CD14-positive monocyte (primary cell): ENCODE measurements around the gene RACK1. TPM values are rescaled to one million over a fixed set of nuclear protein-coding genes. Genes with fewer than 3 reads are reported as not detected.
A peak's percentile ranks its signal among the peaks of the same experiment; 100 is the strongest.

ENCODE experiments used
- DNase-seq, 3 donors: peaks; one replicate each; pipeline ENCODE4 v3.0.0-alpha.2; 2011 to 2022
- H2AFZ ChIP-seq: 2 replicates; pipeline ENCODE4 v1.6.0; 2012; ENCODE audit warnings: mild to moderate bottlenecking, low read depth, low read length, inconsistent platforms; ENCODE audit not compliant: insufficient read depth, poor library complexity, severe bottlenecking
- H3K27ac ChIP-seq, 2 donors: 1 replicate in 1 of 2; 2 replicates in 1 of 2; pipeline ENCODE4 v1.5.1; 2012 to 2013; ENCODE audit warnings: low read length in 2 of 2, control low read depth in 1 of 2, inconsistent platforms in 1 of 2, low read depth in 1 of 2, mild to moderate bottlenecking in 1 of 2
- H3K27me3 ChIP-seq, 2 donors: one replicate each; pipeline versions ENCODE4 v1.6.0 to v1.6.1; 2011 to 2013; ENCODE audit warnings: low read length in 2 of 2; ENCODE audit not compliant: control insufficient read depth in 2 of 2, insufficient read depth in 2 of 2
- H3K36me3 ChIP-seq, 2 donors: replicated peaks in 1 of 2; 1 replicate in 1 of 2; 2 replicates in 1 of 2; pipeline versions ENCODE4 v1.5.1 to v1.6.1; 2012 to 2013; ENCODE audit warnings: low read length in 2 of 2, control low read depth in 1 of 2, inconsistent platforms in 1 of 2, mild to moderate bottlenecking in 1 of 2; ENCODE audit not compliant: insufficient read depth in 2 of 2, control insufficient read depth in 1 of 2
- H3K4me1 ChIP-seq, 2 donors: 1 replicate in 1 of 2; 2 replicates in 1 of 2; pipeline versions ENCODE4 v1.5.1 to v1.6.1; 2012 to 2013; ENCODE audit warnings: low read length in 2 of 2, control low read depth in 1 of 2, inconsistent platforms in 1 of 2, mild to moderate bottlenecking in 1 of 2, moderate library complexity in 1 of 2; ENCODE audit not compliant: insufficient read depth in 2 of 2, control insufficient read depth in 1 of 2
- H3K4me2 ChIP-seq: replicated peaks from 2 replicates; pipeline ENCODE3; 2012; ENCODE audit warnings: low read length, moderate library complexity, mild to moderate bottlenecking; ENCODE audit not compliant: poor library complexity, severe bottlenecking; ENCODE audit errors: extremely low read depth
- H3K4me3 ChIP-seq, 3 experiments: fragments of 200-600 bp in 1 of 3; sonication (generic) in 1 of 3; replicated peaks in 1 of 3; 1 replicate in 2 of 3; 2 replicates in 1 of 3; pipeline ENCODE4 v1.5.1; 2011 to 2013; ENCODE audit warnings: low read length in 3 of 3, mild to moderate bottlenecking in 3 of 3, control low read depth in 2 of 3, low read depth in 2 of 3, inconsistent platforms in 1 of 3, moderate library complexity in 1 of 3
- H3K79me2 ChIP-seq: 2 replicates; pipeline ENCODE4 v1.6.0; 2012; ENCODE audit warnings: mild to moderate bottlenecking, control low read depth, inconsistent platforms, low read length, moderate library complexity; ENCODE audit not compliant: insufficient read depth
- H3K9ac ChIP-seq: 2 replicates; pipeline ENCODE4 v1.6.0; 2017; ENCODE audit warnings: low read length, mild to moderate bottlenecking; ENCODE audit not compliant: insufficient read depth, poor library complexity, severe bottlenecking
- H3K9me3 ChIP-seq, 2 donors: replicated peaks in 1 of 2; 1 replicate in 1 of 2; 2 replicates in 1 of 2; pipeline versions ENCODE4 v1.5.1 to v1.6.1; 2012 to 2013; ENCODE audit warnings: low read length in 2 of 2, control low read depth in 1 of 2; ENCODE audit not compliant: control insufficient read depth in 1 of 2, insufficient read depth in 1 of 2
- H4K20me1 ChIP-seq: 2 replicates; pipeline ENCODE4 v1.6.0; 2012; ENCODE audit warnings: mild to moderate bottlenecking, low read length, control low read depth, moderate library complexity; ENCODE audit not compliant: insufficient read depth
- H3K27ac Mint-ChIP-seq, 7 donors: one replicate each; pipeline ENCODE4 v1.8.0; 2020; ENCODE audit warnings: mild to moderate bottlenecking in 7 of 7, mixed read lengths in 7 of 7, moderate library complexity in 6 of 7, inconsistent platforms in 2 of 7
- H3K27me3 Mint-ChIP-seq, 3 donors: one replicate each; pipeline ENCODE4 v1.8.0; 2021 to 2022; ENCODE audit warnings: low read depth in 3 of 3, mild to moderate bottlenecking in 3 of 3, mixed read lengths in 3 of 3, moderate library complexity in 3 of 3, inconsistent platforms in 1 of 3
- H3K36me3 Mint-ChIP-seq, 2 donors: one replicate each; pipeline ENCODE4 v1.8.0; 2020; ENCODE audit warnings: mixed read lengths in 2 of 2, inconsistent platforms in 1 of 2, mild to moderate bottlenecking in 1 of 2
- H3K4me1 Mint-ChIP-seq: one replicate; pipeline ENCODE4 v1.8.0; 2020; ENCODE audit warnings: mild to moderate bottlenecking, mixed read lengths
- H3K4me3 Mint-ChIP-seq, 2 donors: one replicate each; pipeline ENCODE4 v1.8.0; 2020; ENCODE audit warnings: mild to moderate bottlenecking in 2 of 2, mixed read lengths in 2 of 2, moderate library complexity in 1 of 2
- H3K9me3 Mint-ChIP-seq, 7 donors: one replicate each; pipeline ENCODE4 v1.8.0; 2020 to 2022; ENCODE audit warnings: mixed read lengths in 7 of 7, mild to moderate bottlenecking in 6 of 7, moderate library complexity in 6 of 7, inconsistent platforms in 2 of 7
- CTCF ChIP-seq: fragments of 200-600 bp; IDR thresholded peaks from one replicate; pipeline ENCODE4 v1.8.0; 2022; ENCODE audit warnings: antibody characterized with exemption, mild to moderate bottlenecking
- WGBS: methylation state at CpG from one replicate; pipeline ENCODE4 v1.1.5; 2013; ENCODE audit warnings: missing lambda C conversion rate; ENCODE audit not compliant: insufficient coverage; 5-methylcytosine and 5-hydroxymethylcytosine counted together
- intact Hi-C, 2 donors: fragments of 100-400 bp; cut with micrococcal nuclease; formaldehyde crosslinking; loops; one replicate each; pipeline versions ENCODE4 v1.15.0 to v1.15.1; 2023
- polyA plus RNA-seq, 3 donors: library from polyadenylated mRNA; depleted of rRNA in 1 of 3; unstranded in 2 of 3; stranded (reverse) in 1 of 3; fragments of 300-500 nt in 2 of 3; fragments of >200 nt in 1 of 3; fragmentation: Illumina TruSeq in 2 of 3; gene quantifications; 1 replicate in 2 of 3; 2 replicates in 1 of 3; pipeline ENCODE4 v1.2.3, GENCODE V29; 2012 to 2021

The RACK1 gene
- polyA plus RNA-seq, 3 donors: 1,150 to 2,356 (median 1,195) TPM

GRCh38 chr5:181224390-181225229 lies 19.1 kb downstream of the RACK1 start:
- Histone ChIP-seq H3K79me2 (peaks cover 41% of the 10 kb centered on the region), H3K36me3 (peaks cover 0 to 17% of the 10 kb centered on the region in 2 donors), H3K9me3 (no peaks in the 10 kb centered on the region), H3K4me3 (peak overlapping the region; percentile 67 to 92 (median 89)), H3K9ac (peak overlapping the region; percentile 92), H4K20me1 (no peaks in the 10 kb centered on the region), H3K27me3 (peaks cover 0 to under 1% of the 10 kb centered on the region in 2 donors), H3K27ac (peak overlapping the region in 1 of 2 donors; percentile 92), H3K4me1 (peaks cover 28 to 39% of the 10 kb centered on the region in 2 donors), H2AFZ (peak overlapping the region; percentile 89), H3K4me2 (peak overlapping the region; percentile 97)
- Mint-ChIP-seq H3K27me3 (peaks cover 1 to 4% (median 4%) of the 10 kb centered on the region in 3 donors), H3K36me3 (peaks cover 8 to 28% of the 10 kb centered on the region in 2 donors), H3K4me1 (peaks cover 36% of the 10 kb centered on the region), H3K9me3 (peaks cover 0 to 4% (median 0%) of the 10 kb centered on the region in 7 donors), H3K4me3 (peak overlapping the region; percentile 94 to 95), H3K27ac (peak overlapping the region; percentile 95 to 99 (median 97))
- TF ChIP-seq CTCF: no peak
- peak in 1 of 3 donors; percentile 11 for DNase-seq
- 59% methylated on average over 18 of the region's 22 CpGs for WGBS
- intact Hi-C loops: loop anchor here (5.0 to 10.0 kb wide), 2 partner anchors 38 to 420 kb away; partner anchors contain the start of genes MGAT1 (in 2 of the 2) and TRIM52 (in 1 of the 2)

- Mint-ChIP-seq H3K4me3 (peak overlapping the region; percentile 94 to 95), H3K36me3 (peaks cover 2 to 21% of the 10 kb centered on the region in 2 donors), H3K27me3 (peaks cover 3 to 7% (median 4%) of the 10 kb centered on the region in 3 donors), H3K27ac (peak overlapping the region; percentile 95 to 99 (median 97)), H3K4me1 (peaks cover 35% of the 10 kb centered on the region), H3K9me3 (peaks cover 0 to 7% (median 0%) of the 10 kb centered on the region in 7 donors)
- H3K36me3 ChIP-seq: peaks cover 0 to 11% of the 10 kb centered on the region in 2 donors
- H3K27ac ChIP-seq: peak overlapping the region; percentile 91 to 92
- peaks cover 0 to 6% of the 10 kb centered on the region in 2 donors for H3K27me3 ChIP-seq
- H3K4me1 ChIP-seq: peaks cover 28 to 39% of the 10 kb centered on the region in 2 donors
- no peak for TF ChIP-seq CTCF
- peak overlapping the region; percentile 89 for H2AFZ ChIP-seq
- H3K4me2 ChIP-seq: peak overlapping the region; percentile 97
- no peaks in the 10 kb centered on the region for H4K20me1 ChIP-seq
- no peaks in the 10 kb centered on the region for H3K9me3 ChIP-seq
- H3K79me2 ChIP-seq: peaks cover 41% of the 10 kb centered on the region
- DNase-seq: peak in 2 of 3 donors; percentile 64 to 84
- intact Hi-C loops: loop anchor here (2.0 to 10.0 kb wide), 4 partner anchors 19 to 419 kb away; partner anchors contain the start of genes MGAT1 (in 2 of the 2), RACK1 (in 1 of the 2) and TRIM52 (in 1 of the 2)
- H3K4me3 ChIP-seq: peak overlapping the region; percentile 67 to 92 (median 89)
- H3K9ac ChIP-seq: peak overlapping the region; percentile 92
- 0% methylated on average over 17 of the region's 31 CpGs for WGBS
Observed at GRCh38 chr5:181223729-181224389, 19.8 kb downstream of the RACK1 start.
